ENCODE results near the gene GALNS. TPM values are rescaled to one million over a fixed set of nuclear protein-coding genes. Genes with fewer than 3 reads are reported as not detected.

GALNS gene
- total RNA-seq, 1 donor from 2014 or later = 32.8 TPM

- peaks cover 20% of the 10 kb centered on the region for H3K36me3 ChIP-seq
- H3K4me3 ChIP-seq = no peak overlapping the region
- H3K9me3 ChIP-seq = no peaks in the 10 kb centered on the region
- ATAC-seq (no peak), DNase-seq (no peak)
- no peak for TF ChIP-seq CTCF (IDR thresholded peaks at IDR 0.05)
- H3K27me3 ChIP-seq = no peaks in the 10 kb centered on the region
- no peaks in the 10 kb centered on the region for H3K4me1 ChIP-seq
- no peak overlapping the region for H3K27ac ChIP-seq
- intact Hi-C loops (cut with DNase I) = no loop called here
Measured at GRCh38 chr16:88841521-88842307, 15.0 kb downstream of the GALNS start.

DNA sequence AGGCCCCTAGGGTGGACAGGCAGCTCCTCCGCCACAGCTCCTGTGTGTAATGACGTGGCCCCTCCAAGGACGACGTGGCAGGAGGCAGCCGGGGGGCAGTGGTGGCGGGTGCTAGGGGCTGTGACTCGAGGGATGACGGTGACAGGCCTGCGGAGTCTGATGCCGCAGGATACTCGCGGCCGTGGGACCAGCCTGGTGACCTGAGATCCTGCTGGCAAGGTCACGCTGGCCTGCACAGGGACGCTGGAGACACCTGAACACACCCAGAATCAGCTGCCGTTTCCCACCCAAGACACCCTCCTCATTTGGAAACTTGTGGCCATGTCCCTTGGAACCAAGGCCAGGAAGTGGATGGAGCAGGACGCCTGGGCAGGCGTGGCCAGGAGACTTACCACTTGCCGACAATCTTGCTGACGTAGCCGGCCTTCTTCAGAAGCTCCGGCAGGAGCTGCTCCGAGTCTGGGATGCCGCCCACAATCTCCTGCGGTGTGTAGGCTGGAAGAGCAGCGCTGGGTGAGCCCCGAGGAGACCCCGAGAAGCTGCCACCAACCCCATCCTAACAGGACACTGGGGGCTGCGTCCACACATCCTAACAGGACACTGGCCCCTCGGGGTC lies 16.0 kb downstream of the GALNS start:
- Histone ChIP-seq H3K27me3 (no peaks in the 10 kb centered on the region), H3K4me1 (no peaks in the 10 kb centered on the region), H3K27ac (no peak overlapping the region), H3K36me3 (peaks cover 20% of the 10 kb centered on the region), H3K4me3 (no peak overlapping the region), H3K9me3 (no peaks in the 10 kb centered on the region)
- intact Hi-C loops (cut with DNase I) = no loop called here
- TF ChIP-seq CTCF (IDR thresholded peaks at IDR 0.05) = no peak
- ATAC-seq = no peak
- DNase-seq = no peak

DNA sequence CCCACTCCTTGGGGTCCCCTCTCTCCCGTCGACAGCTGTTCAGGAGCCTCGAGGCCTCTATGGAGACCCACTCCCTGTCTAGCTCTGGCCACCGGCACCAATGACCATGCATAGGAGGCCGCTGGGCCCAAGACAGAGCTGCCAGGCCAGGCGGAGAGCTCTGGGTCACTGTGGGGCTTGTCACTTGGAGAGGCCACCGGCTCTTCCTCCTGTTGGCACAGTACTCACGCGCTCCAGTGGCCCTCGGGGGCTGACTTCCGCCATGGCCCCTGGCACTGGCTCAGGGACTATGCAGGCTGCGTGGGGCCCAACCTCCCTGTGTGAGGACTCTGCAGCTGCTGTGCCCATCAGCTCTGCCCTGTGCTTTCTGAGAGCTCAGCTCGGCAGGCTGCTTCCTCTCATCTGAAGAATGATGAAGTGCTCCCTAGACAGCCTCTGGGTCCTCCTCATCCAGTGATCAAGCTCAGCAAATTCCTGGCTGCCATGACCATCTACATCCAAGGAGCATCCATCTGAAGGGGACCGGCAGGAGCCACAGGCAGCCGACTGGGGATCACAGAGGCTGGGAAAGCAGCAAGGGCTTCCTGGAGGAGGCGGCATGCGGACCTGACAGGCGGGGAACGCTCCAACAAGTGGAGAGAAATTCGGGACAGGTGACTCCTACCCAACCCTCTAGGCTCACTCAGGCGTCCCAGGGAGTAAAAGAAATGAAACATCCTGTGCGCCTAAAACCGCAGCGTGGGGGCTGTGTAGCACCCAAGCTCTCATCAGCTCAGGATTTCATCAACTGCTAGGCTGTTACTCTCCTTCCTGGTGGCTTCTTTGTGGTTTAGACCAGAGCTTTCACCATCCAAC lies 16.8 kb downstream of the GALNS start:
- Histone ChIP-seq H3K4me3 (no peak overlapping the region), H3K36me3 (peaks cover 27% of the 10 kb centered on the region), H3K27ac (no peak overlapping the region), H3K9me3 (no peaks in the 10 kb centered on the region), H3K4me1 (no peaks in the 10 kb centered on the region), H3K27me3 (no peaks in the 10 kb centered on the region)
- TF ChIP-seq CTCF (IDR thresholded peaks at IDR 0.05) = no peak
- ATAC-seq (no peak), DNase-seq (no peak)
- intact Hi-C loops (cut with DNase I) = no loop called here

- Histone ChIP-seq H3K4me1 (no peaks in the 10 kb centered on the region), H3K36me3 (peaks cover 31% of the 10 kb centered on the region), H3K4me3 (no peak overlapping the region), H3K9me3 (no peaks in the 10 kb centered on the region), H3K27me3 (no peaks in the 10 kb centered on the region), H3K27ac (no peak overlapping the region)
- no peak for DNase-seq
- no peak for TF ChIP-seq CTCF (IDR thresholded peaks at IDR 0.05)
- intact Hi-C loops (cut with DNase I) = no loop called here
- no peak for ATAC-seq
Measured at GRCh38 chr16:88839026-88839529, 17.7 kb downstream of the GALNS start.

DNA sequence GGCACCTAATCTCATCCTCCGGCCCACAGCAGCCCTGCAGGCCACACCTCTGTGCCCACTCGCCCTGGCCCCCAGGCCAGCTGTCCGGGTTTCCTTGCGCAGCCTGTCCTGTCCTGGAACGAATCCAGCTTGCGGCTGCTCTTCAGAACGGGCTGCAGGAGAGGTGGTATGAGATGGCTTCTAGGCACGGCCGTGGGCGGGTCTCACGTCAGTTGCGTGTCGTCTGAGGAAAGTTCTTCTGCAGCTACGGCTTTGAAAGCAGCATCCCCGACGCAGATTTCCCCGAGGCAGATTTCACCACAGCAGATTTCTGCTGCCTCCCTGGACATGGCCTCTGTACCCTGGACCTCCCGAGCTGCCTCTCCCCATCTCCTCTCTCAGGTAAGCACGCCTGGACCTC lies 18.2 kb downstream of the GALNS start:
- TF ChIP-seq CTCF (IDR thresholded peaks at IDR 0.05) = no peak
- intact Hi-C loops (cut with DNase I) = no loop called here
- no peaks in the 10 kb centered on the region for H3K9me3 ChIP-seq
- DNase-seq = no peak
- no peaks in the 10 kb centered on the region for H3K4me1 ChIP-seq
- H3K27ac ChIP-seq = no peak overlapping the region
- no peak overlapping the region for H3K4me3 ChIP-seq
- ATAC-seq = no peak
- peaks cover 31% of the 10 kb centered on the region for H3K36me3 ChIP-seq
- H3K27me3 ChIP-seq = no peaks in the 10 kb centered on the region

All from upper lobe of right lung (tissue), 1 donor.